ENCODE data around the gene MT2A. TPM values are rescaled to one million over a fixed set of nuclear protein-coding genes. Genes with fewer than 3 reads are reported as not detected.

The MT2A gene
- total and polyA plus RNA-seq, 2 of the 4 experiments (the other 2 are of a cell fraction): 25.5 to 621 TPM

DNA sequence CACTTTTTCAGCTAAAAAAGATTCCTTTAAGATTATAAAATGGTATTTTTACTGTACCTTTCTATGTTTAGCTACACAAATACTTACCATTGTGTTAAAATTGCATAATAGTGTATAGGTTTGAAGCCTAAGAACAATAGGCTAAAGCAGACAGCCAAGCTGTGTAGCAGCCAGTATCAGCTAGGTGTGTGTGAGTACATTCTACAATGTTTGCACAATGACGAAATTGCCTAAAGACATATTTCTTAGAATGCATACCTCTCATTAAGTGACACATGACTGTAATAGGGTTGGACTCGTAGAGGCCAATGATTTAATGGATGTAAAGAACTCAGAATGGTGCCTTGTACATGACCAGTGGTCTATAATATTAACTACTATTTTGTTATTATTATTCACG lies 41.4 kb downstream of the MT2A start:
- TF ChIP-seq, protein P1, sequence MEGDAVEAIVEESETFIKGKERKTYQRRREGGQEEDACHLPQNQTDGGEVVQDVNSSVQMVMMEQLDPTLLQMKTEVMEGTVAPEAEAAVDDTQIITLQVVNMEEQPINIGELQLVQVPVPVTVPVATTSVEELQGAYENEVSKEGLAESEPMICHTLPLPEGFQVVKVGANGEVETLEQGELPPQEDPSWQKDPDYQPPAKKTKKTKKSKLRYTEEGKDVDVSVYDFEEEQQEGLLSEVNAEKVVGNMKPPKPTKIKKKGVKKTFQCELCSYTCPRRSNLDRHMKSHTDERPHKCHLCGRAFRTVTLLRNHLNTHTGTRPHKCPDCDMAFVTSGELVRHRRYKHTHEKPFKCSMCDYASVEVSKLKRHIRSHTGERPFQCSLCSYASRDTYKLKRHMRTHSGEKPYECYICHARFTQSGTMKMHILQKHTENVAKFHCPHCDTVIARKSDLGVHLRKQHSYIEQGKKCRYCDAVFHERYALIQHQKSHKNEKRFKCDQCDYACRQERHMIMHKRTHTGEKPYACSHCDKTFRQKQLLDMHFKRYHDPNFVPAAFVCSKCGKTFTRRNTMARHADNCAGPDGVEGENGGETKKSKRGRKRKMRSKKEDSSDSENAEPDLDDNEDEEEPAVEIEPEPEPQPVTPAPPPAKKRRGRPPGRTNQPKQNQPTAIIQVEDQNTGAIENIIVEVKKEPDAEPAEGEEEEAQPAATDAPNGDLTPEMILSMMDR (conservative IDR thresholded peaks at IDR 0.05; ENCODE audit: low read depth, low read length): no peak
- TF ChIP-seq RAD21 (IDR thresholded peaks at IDR 0.05; ENCODE audit: low read length) (no peak), SMC3 (IDR thresholded peaks at IDR 0.05; ENCODE audit: low read depth, low read length) (no peak), ELK1 (IDR thresholded peaks at IDR 0.05; ENCODE audit: borderline replicate concordance, low read depth, low read length) (no peak), POLR2A (IDR thresholded peaks at IDR 0.05; ENCODE audit: low read depth, low read length) (no peak), FOS (IDR thresholded peaks at IDR 0.05; ENCODE audit: low read depth, low read length) (no peak), MAZ (IDR thresholded peaks at IDR 0.05; ENCODE audit: borderline replicate concordance, low read depth, low read length) (no peak), MXI1 (IDR thresholded peaks at IDR 0.05; ENCODE audit: borderline replicate concordance, low read depth, low read length) (no peak), MAFK (IDR thresholded peaks at IDR 0.05; ENCODE audit: low read depth, low read length) (no peak), RFX5 (IDR thresholded peaks at IDR 0.05; ENCODE audit: low read depth, low read length) (no peak), BHLHE40 (IDR thresholded peaks at IDR 0.05; ENCODE audit: low read depth, low read length) (no peak), USF2 (IDR thresholded peaks at IDR 0.05; ENCODE audit: low read depth, low read length) (no peak), CHD1 (IDR thresholded peaks at IDR 0.05; ENCODE audit: low read depth, low read length) (no peak), NFE2L2 (IDR thresholded peaks at IDR 0.05; ENCODE audit: low read depth, low read length) (no peak), CEBPB (IDR thresholded peaks at IDR 0.05; ENCODE audit: low read depth, low read length) (no peak)
- Histone ChIP-seq H3K9me1 (ENCODE audit: insufficient read depth, low read length) (0 out of 2 replicates have a peak, but pooled peaks cover 3% of the 10 kb centered on the region), H3K18ac (ENCODE audit: low read depth, low read length) (no peak overlapping the region), H3K9ac (ENCODE audit: low read depth, low read length) (no peak overlapping the region), H2AK9ac (replicated peaks; ENCODE audit: low read depth, low read length, poor library complexity) (no peak overlapping the region), H3K4me2 (ENCODE audit: low read depth, low read length) (no peak overlapping the region), H3K4ac (ENCODE audit: low read depth, low read length) (no peak overlapping the region), H3K23ac (ENCODE audit: low read depth, low read length) (no peak overlapping the region), H4K5ac (ENCODE audit: low read depth, low read length) (no peak overlapping the region), H2BK5ac (ENCODE audit: low read depth, low read length, poor library complexity, severe bottlenecking) (no peak overlapping the region), H2BK20ac (ENCODE audit: low read depth, low read length) (no peak overlapping the region), H4K91ac (ENCODE audit: insufficient read depth, low read depth, low read length) (no peak overlapping the region), H3K4me1 (ENCODE audit: control insufficient read depth, insufficient read depth, low read length) (no peaks in the 10 kb centered on the region), H3K56ac (ENCODE audit: extremely low read depth, insufficient read depth, low read length) (no peak overlapping the region), H3K9me3 (ENCODE audit: control insufficient read depth, insufficient read depth, low read length) (0 out of 2 replicates have a peak, but pooled peaks cover 2% of the 10 kb centered on the region), H3K36me3 (ENCODE audit: control insufficient read depth, insufficient read depth, low read length) (no peaks in the 10 kb centered on the region), H3K14ac (replicated peaks; ENCODE audit: low read depth, low read length) (no peak overlapping the region), H3K27ac (ENCODE audit: insufficient read depth, low read length) (no peak overlapping the region), H2BK15ac (ENCODE audit: low read depth, low read length) (no peak overlapping the region), H2AFZ (replicated peaks; ENCODE audit: low read length, poor library complexity) (no peak overlapping the region), H3K27me3 (ENCODE audit: control insufficient read depth, insufficient read depth, low read length) (peaks cover 82% of the 10 kb centered on the region), H3K4me3 (ENCODE audit: insufficient read depth, low read depth, low read length) (no peak overlapping the region), H4K8ac (ENCODE audit: low read depth in 2 of 2, low read length in 2 of 2) (no peak overlapping the region), H3K79me1 (ENCODE audit: low read depth in 1 of 2, low read length in 2 of 2) (no peaks in the 10 kb centered on the region), H2AK5ac (ENCODE audit: low read depth, low read length) (no peak overlapping the region), H2BK120ac (ENCODE audit: low read depth, low read length) (no peak overlapping the region), H4K20me1 (ENCODE audit: insufficient read depth, low read length) (no peaks in the 10 kb centered on the region; the same call in 1 of the 2 replicates)
- DNase-seq: no peak
- no peak for ATAC-seq (ENCODE audit: low read depth)
- intact Hi-C loops (cut with micrococcal nuclease): no loop called here
- BruUV-seq (replicated peaks): no TSS peak
- CTCF ChIA-PET: no interaction called here
- in situ Hi-C loops (cut with MboI; ENCODE audit: low sequenced_read_pairs): no loop called here
- dilution Hi-C loops (cut with HindIII; ENCODE audit: low sequenced_read_pairs, unreplicated experiment): no loop called here
- no CpG with 5 or more reads among the region's 3 CpGs for WGBS, 2 experiments (ENCODE audit: extremely low coverage in 2 of 2, insufficient read length in 1 of 2)
- POLR2A ChIA-PET (ENCODE audit: unreplicated experiment): no interaction called here
